GM12878 (cell line): ENCODE results near the gene ATP2A2. TPM values are rescaled to one million over a fixed set of nuclear protein-coding genes. Genes with fewer than 3 reads are reported as not detected.

Source experiments
- ATAC-seq: fragments of 200-7000 bp; cut with Tn5 transposase; 3 replicates; pipeline ENCODE4 v1.9.1; 2020; ENCODE audit warnings: mild to moderate bottlenecking, moderate library complexity
- BruUV-seq: library from RNA; stranded (reverse); fragments of 400-500 nt; replicated peaks from 2 replicates; lab custom pipeline; 2021; lab: Mats Ljungman, UMichigan
- CTCF ChIA-PET: fragments of 300-600 bp; sonication (Branson Sonifier 250); formaldehyde crosslinking; extraction: SDS; loops from one replicate; lab custom pipeline; 2021; ENCODE audit warnings: inconsistent platforms; lab: Yijun Ruan, JAX
- POLR2A ChIA-PET: fragments of 350-600 bp; formaldehyde crosslinking; extraction: SDS; loops from one replicate; lab custom pipeline; 2021; ENCODE audit warnings: inconsistent platforms; lab: Charles Lee
- RAD21 ChIA-PET: fragments of 300-600 bp; sonication (Branson Sonifier 250); formaldehyde crosslinking; loops from one replicate; lab custom pipeline; 2023; ENCODE audit warnings: antibody characterized with exemption; ENCODE audit not compliant: unreplicated experiment; lab: Charles Lee
- SMC1A ChIA-PET: fragments of 300-600 bp; sonication (Branson Sonifier 250); formaldehyde crosslinking; loops from one replicate; lab custom pipeline; 2023; ENCODE audit not compliant: unreplicated experiment, uncharacterized antibody; lab: Charles Lee
- DNase-seq: peaks from one replicate; pipeline ENCODE4 v3.0.0-alpha.2; 2011; ENCODE audit warnings: low read depth, low spot score
- FAIRE-seq: peaks from 3 replicates; lab custom pipeline; 2011; peaks lifted over from hg19 to GRCh38; lab: Jason Lieb, UNC
- H2AFZ ChIP-seq: 2 replicates; pipeline ENCODE4 v1.6.0; 2011; ENCODE audit warnings: low read depth, low read length, control low read depth; ENCODE audit not compliant: control insufficient read depth
- H3K27ac ChIP-seq: 2 replicates; pipeline ENCODE4 v1.5.1; 2011; ENCODE audit warnings: control low read depth; ENCODE audit not compliant: control insufficient read depth, insufficient read depth
- H3K27me3 ChIP-seq, 2 experiments: replicated peaks in 1 of 2; 2 replicates each; pipeline versions ENCODE4 v1.6.0 to v1.6.1; 2011; ENCODE audit warnings: low read length in 1 of 2; ENCODE audit not compliant: control insufficient read depth in 2 of 2, insufficient read depth in 2 of 2
- H3K36me3 ChIP-seq, 2 experiments: 2 replicates each; pipeline ENCODE4 v1.5.1; 2011; ENCODE audit warnings: low read length in 1 of 2; ENCODE audit not compliant: control insufficient read depth in 2 of 2, insufficient read depth in 2 of 2
- H3K4me1 ChIP-seq: 2 replicates; pipeline ENCODE4 v1.6.1; 2011; ENCODE audit warnings: mild to moderate bottlenecking, low read length, moderate library complexity, mixed read lengths; ENCODE audit not compliant: control insufficient read depth, insufficient read depth
- H3K4me2 ChIP-seq: 2 replicates; pipeline ENCODE4 v1.6.0; 2011; ENCODE audit warnings: control low read depth; ENCODE audit not compliant: control insufficient read depth, insufficient read depth
- H3K4me3 ChIP-seq: fragments of 200-600 bp; sonication (generic); 2 replicates; pipeline ENCODE4 v1.5.1; 2016
- H3K79me2 ChIP-seq: 2 replicates; pipeline ENCODE4 v1.6.0; 2011; ENCODE audit warnings: low read length; ENCODE audit not compliant: control insufficient read depth, insufficient read depth
- H3K9ac ChIP-seq: 2 replicates; pipeline ENCODE4 v1.8.0; 2011; ENCODE audit warnings: low read length, control low read depth, mixed read lengths; ENCODE audit not compliant: control insufficient read depth, insufficient read depth
- H3K9me3 ChIP-seq: replicated peaks from 3 replicates; pipeline ENCODE4 v1.5.1; 2011; ENCODE audit warnings: mild to moderate bottlenecking, low read length; ENCODE audit not compliant: control insufficient read depth, insufficient read depth
- H4K20me1 ChIP-seq: 2 replicates; pipeline ENCODE4 v1.6.0; 2011; ENCODE audit not compliant: control insufficient read depth, insufficient read depth
- BCL11A ChIP-seq: IDR thresholded peaks from 2 replicates; pipeline ENCODE4 v1.6.1; 2011; ENCODE audit warnings: low read depth, low read length
- HSF1 ChIP-seq: fragments of 150-350 bp; IDR thresholded peaks from 2 replicates; pipeline ENCODE4 v1.6.1; 2014; ENCODE audit warnings: mild to moderate bottlenecking, low read depth, low read length
- MYB ChIP-seq: fragments of 150-350 bp; IDR thresholded peaks from 2 replicates; pipeline ENCODE4 v1.6.1; 2014; ENCODE audit warnings: mild to moderate bottlenecking, low read depth, low read length, borderline replicate concordance
- PKNOX1 ChIP-seq: fragments of 450-650 bp; IDR thresholded peaks from 2 replicates; pipeline ENCODE4 v1.6.1; 2016; ENCODE audit warnings: mild to moderate bottlenecking
- RB1 ChIP-seq: fragments of 450-650 bp; formaldehyde crosslinking; IDR thresholded peaks from 2 replicates; pipeline ENCODE4 v1.6.1; 2017; ENCODE audit warnings: mild to moderate bottlenecking, borderline replicate concordance
- STAT1 ChIP-seq: fragments of 450-650 bp; conservative IDR thresholded peaks from 2 replicates; pipeline ENCODE4 v1.6.1; 2014; ENCODE audit warnings: antibody characterized with exemption, mild to moderate bottlenecking
- WGBS: methylation state at CpG from one replicate; pipeline ENCODE4 v1.1.6; 2016; ENCODE audit warnings: low lambda C conversion rate; ENCODE audit not compliant: insufficient replicate concordance, insufficient coverage; ENCODE audit errors: missing lambda C conversion rate; 5-methylcytosine and 5-hydroxymethylcytosine counted together
- in situ Hi-C: fragments of 300-500 bp; cut with MboI; formaldehyde crosslinking; loops from 9 replicates; pipeline ENCODE4 v1.14.3; 2018; ENCODE audit warnings: mixed read lengths
- intact Hi-C: fragments of 100-400 bp; cut with micrococcal nuclease; formaldehyde crosslinking; loops from one replicate; pipeline ENCODE4 v1.14.2; 2022; ENCODE audit not compliant: unreplicated experiment
- polyA plus RNA-seq, 11 experiments: library from polyadenylated mRNA; depleted of rRNA in 4 of 11; unstranded in 6 of 11; stranded (reverse) in 5 of 11; fragments of >200 nt; fragmentation: Nextera tagmentation in 4 of 11; fragmentation: Illumina TruSeq in 1 of 11; extraction: Ambion mirVana in 4 of 11; extraction: Trizol in 1 of 11; gene quantifications; 1 replicate in 1 of 11; 2 replicates in 10 of 11; pipeline versions ENCODE4 v1.2.1 to v1.2.3, GENCODE V29; 2011 to 2016; ENCODE audit warnings: inconsistent platforms in 2 of 11, missing spikeins in 2 of 11, low read depth in 1 of 11
- total RNA-seq, 4 experiments: library from RNA; depleted of rRNA in 3 of 4; stranded (reverse); fragments of >200 nt in 3 of 4; fragmentation: Illumina TruSeq in 1 of 4; extraction: Trizol in 1 of 4; gene quantifications; 2 replicates each; pipeline versions ENCODE4 v1.2.1 to v1.2.3, GENCODE V29; 2013 to 2021

Gene ATP2A2
- total and polyA plus RNA-seq, 10 of the 15 experiments (the other 5 are each of a cell fraction or from before 2014, with no cell fraction given): 3.7 to 133 (median 34.4) TPM

GRCh38 chr12:110271015-110271414 is 10.0 kb upstream of the ATP2A2 start:
- no peaks in the 10 kb centered on the region for H3K9me3 ChIP-seq
- WGBS: 2% methylated on average over 2 of the region's 2 CpGs
- BruUV-seq: no TSS peak
- in situ Hi-C loops: no loop called here
- H3K9ac ChIP-seq: no peak overlapping the region
- CTCF ChIA-PET: no interaction called here
- TF ChIP-seq RB1 (no peak), PKNOX1 (no peak), HSF1 (no peak), STAT1 (no peak), MYB (no peak), BCL11A (no peak)
- ATAC-seq (no peak), DNase-seq (no peak), FAIRE-seq (no peak)
- H3K27ac ChIP-seq: no peak overlapping the region
- H3K36me3 ChIP-seq: no peaks in the 10 kb centered on the region
- no peaks in the 10 kb centered on the region; a peak in 1 of 4 replicates for H3K27me3 ChIP-seq
- H2AFZ ChIP-seq: no peak overlapping the region
- no peaks in the 10 kb centered on the region for H4K20me1 ChIP-seq
- POLR2A ChIA-PET: interaction anchor here (0.5 to 0.9 kb wide), 3 partner anchors 9 to 1962 kb away, joined by 3 to 4 read pairs (median 3); no protein-coding TSS in a partner anchor
- RAD21 ChIA-PET: no interaction called here
- H3K4me2 ChIP-seq: no peak overlapping the region
- peaks cover 5% of the 10 kb centered on the region for H3K4me1 ChIP-seq
- no peak overlapping the region for H3K4me3 ChIP-seq
- SMC1A ChIA-PET: no interaction called here
- no peaks in the 10 kb centered on the region for H3K79me2 ChIP-seq
- intact Hi-C loops: no loop called here
